ENCODE results near the gene LKAAEAR1.

The LKAAEAR1 gene

GRCh38 chr20:64050261-64051032 lies 33.8 kb downstream of the LKAAEAR1 start:
- no peak for TF ChIP-seq CTCF (IDR thresholded peaks at IDR 0.05; ENCODE audit: low read depth, low read length)
- in situ Hi-C loops (cut with HindIII; ENCODE audit: low sequenced_read_pairs), result no loop called here
- H3K4me3 ChIP-seq (ENCODE audit: low read depth, low read length), result no peak overlapping the region
- DNase-seq (ENCODE audit: low read depth, low spot score), result no peak

- in situ Hi-C loops (cut with HindIII; ENCODE audit: low sequenced_read_pairs), result no loop called here
- no peak overlapping the region for H3K4me3 ChIP-seq (ENCODE audit: low read depth, low read length)
- no peak for DNase-seq (ENCODE audit: low read depth, low spot score)
- no peak for TF ChIP-seq CTCF (IDR thresholded peaks at IDR 0.05; ENCODE audit: low read depth, low read length)
These were observed 34.3 kb downstream of the LKAAEAR1 start for GRCh38 chr20:64049878-64050260.

- DNase-seq (ENCODE audit: low read depth, low spot score), result no peak
- in situ Hi-C loops (cut with HindIII; ENCODE audit: low sequenced_read_pairs), result no loop called here
These were observed 34.9 kb downstream of the LKAAEAR1 start, which contains the start of gene SOX18 for GRCh38 chr20:64049060-64049877. SOX18 (minus strand) TSS chr20:64049639; CDS start chr20:64049516, 123 bp downstream.

GRCh38 chr20:64048402-64049044 lies 35.7 kb downstream of the LKAAEAR1 start:
- no peak overlapping the region for H3K4me3 ChIP-seq (ENCODE audit: low read depth, low read length)
- in situ Hi-C loops (cut with HindIII; ENCODE audit: low sequenced_read_pairs), result no loop called here

More at GRCh38 chr20:64049060-64049877, 34.9 kb downstream of the LKAAEAR1 start, which contains the start of gene SOX18:
- no peak for TF ChIP-seq CTCF (IDR thresholded peaks at IDR 0.05; ENCODE audit: low read depth, low read length)
- H3K4me3 ChIP-seq (ENCODE audit: low read depth, low read length), result no peak within 1 kb of the TSS

GRCh38 chr20:64047968-64048401 lies 36.2 kb downstream of the LKAAEAR1 start:
- H3K4me3 ChIP-seq (ENCODE audit: low read depth, low read length), result no peak overlapping the region
- no peak for DNase-seq (ENCODE audit: low read depth, low spot score)
- no peak for TF ChIP-seq CTCF (IDR thresholded peaks at IDR 0.05; ENCODE audit: low read depth, low read length)
- in situ Hi-C loops (cut with HindIII; ENCODE audit: low sequenced_read_pairs), result no loop called here

More at GRCh38 chr20:64048402-64049044, 35.7 kb downstream of the LKAAEAR1 start:
- DNase-seq (ENCODE audit: low read depth, low spot score), result no peak
- TF ChIP-seq CTCF (IDR thresholded peaks at IDR 0.05; ENCODE audit: low read depth, low read length), result no peak

GRCh38 chr20:64047046-64047389 lies 37.2 kb downstream of the LKAAEAR1 start:
- no peak overlapping the region for H3K4me3 ChIP-seq (ENCODE audit: low read depth, low read length)
- in situ Hi-C loops (cut with HindIII; ENCODE audit: low sequenced_read_pairs), result no loop called here
- TF ChIP-seq CTCF (IDR thresholded peaks at IDR 0.05; ENCODE audit: low read depth, low read length), result no peak
- DNase-seq (ENCODE audit: low read depth, low spot score), result no peak
